Lung (tissue), 12 donors: ENCODE measurements around the gene NLRP9. TPM values are rescaled to one million over a fixed set of nuclear protein-coding genes. Genes with fewer than 3 reads are reported as not detected.

ENCODE experiments used
- ATAC-seq: fragments of 200-7000 bp; cut with Tn5 transposase; one replicate; pipeline ENCODE4 v1.9.1; 2020; ENCODE audit warnings: moderate number of reproducible peaks; ENCODE audit not compliant: insufficient read depth, low FRiP score
- DNase-seq, 3 donors: peaks; one replicate each; pipeline ENCODE4 v3.0.0-alpha.2; 2013 to 2017
- H3K27ac ChIP-seq, 2 donors: one replicate each; pipeline ENCODE4 v1.5.1; 2013; ENCODE audit warnings: mild to moderate bottlenecking in 2 of 2, moderate library complexity in 2 of 2, control low read depth in 1 of 2, inconsistent platforms in 1 of 2, low read depth in 1 of 2, low read length in 1 of 2
- H3K27me3 ChIP-seq, 3 donors: one replicate each; pipeline ENCODE4 v1.5.1; 2013; ENCODE audit warnings: low read length in 2 of 3; ENCODE audit not compliant: control insufficient read depth in 3 of 3, insufficient read depth in 3 of 3
- H3K36me3 ChIP-seq, 4 donors: one replicate each; pipeline ENCODE4 v1.5.1; 2013; ENCODE audit warnings: low read length in 4 of 4, mild to moderate bottlenecking in 1 of 4, moderate library complexity in 1 of 4; ENCODE audit not compliant: control insufficient read depth in 4 of 4, insufficient read depth in 4 of 4
- H3K4me1 ChIP-seq, 5 donors: one replicate each; pipeline ENCODE4 v1.5.1; 2013; ENCODE audit warnings: low read length in 5 of 5, mild to moderate bottlenecking in 2 of 5, moderate library complexity in 1 of 5; ENCODE audit not compliant: control insufficient read depth in 5 of 5, insufficient read depth in 5 of 5
- H3K4me3 ChIP-seq: one replicate; pipeline ENCODE4 v1.5.1; 2013; ENCODE audit warnings: mild to moderate bottlenecking, control low read depth, moderate library complexity
- H3K9ac ChIP-seq, 2 donors: one replicate each; pipeline ENCODE4 v1.5.1; 2013; ENCODE audit warnings: low read length in 2 of 2, control low read depth in 1 of 2; ENCODE audit not compliant: insufficient read depth in 1 of 2
- H3K9me3 ChIP-seq, 4 donors: one replicate each; pipeline ENCODE4 v1.5.1; 2013; ENCODE audit warnings: low read length in 3 of 4, mild to moderate bottlenecking in 1 of 4, moderate library complexity in 1 of 4; ENCODE audit not compliant: control insufficient read depth in 4 of 4, insufficient read depth in 3 of 4
- WGBS, 2 donors: extraction: QIAGEN DNeasy Blood & Tissue Kit; methylation state at CpG; one replicate each; pipeline ENCODE4 v1.1.7; 2013; 5-methylcytosine and 5-hydroxymethylcytosine counted together
- polyA plus RNA-seq, 2 donors: library from polyadenylated mRNA; stranded (reverse); fragments of 200-250 nt; gene quantifications; one replicate each; pipeline ENCODE4 v1.2.1, GENCODE V29; 2013
- total RNA-seq, 2 donors: library from RNA; depleted of rRNA in 1 of 2; stranded (reverse); fragments of >200 nt in 1 of 2; gene quantifications; one replicate each; pipeline ENCODE4 v1.2.1, GENCODE V29; 2014 to 2021
- TF ChIP-seq, protein P1 (sequence below): IDR thresholded peaks from 2 replicates; pipeline ENCODE4 v1.5.1; 2012; ENCODE audit warnings: mild to moderate bottlenecking; ENCODE audit errors: control extremely low read depth, extremely low read depth
- donor health status: control.
- donor health status: control.
- donor health status: Bipolar disorder and iron deficiency.
- donor health status: healthy.
- donor health status: DM: yes; HTN: yes; CAD: no.

NLRP9 gene
- total and polyA plus RNA-seq, 4 donors: not detected

- TF ChIP-seq, protein P1, sequence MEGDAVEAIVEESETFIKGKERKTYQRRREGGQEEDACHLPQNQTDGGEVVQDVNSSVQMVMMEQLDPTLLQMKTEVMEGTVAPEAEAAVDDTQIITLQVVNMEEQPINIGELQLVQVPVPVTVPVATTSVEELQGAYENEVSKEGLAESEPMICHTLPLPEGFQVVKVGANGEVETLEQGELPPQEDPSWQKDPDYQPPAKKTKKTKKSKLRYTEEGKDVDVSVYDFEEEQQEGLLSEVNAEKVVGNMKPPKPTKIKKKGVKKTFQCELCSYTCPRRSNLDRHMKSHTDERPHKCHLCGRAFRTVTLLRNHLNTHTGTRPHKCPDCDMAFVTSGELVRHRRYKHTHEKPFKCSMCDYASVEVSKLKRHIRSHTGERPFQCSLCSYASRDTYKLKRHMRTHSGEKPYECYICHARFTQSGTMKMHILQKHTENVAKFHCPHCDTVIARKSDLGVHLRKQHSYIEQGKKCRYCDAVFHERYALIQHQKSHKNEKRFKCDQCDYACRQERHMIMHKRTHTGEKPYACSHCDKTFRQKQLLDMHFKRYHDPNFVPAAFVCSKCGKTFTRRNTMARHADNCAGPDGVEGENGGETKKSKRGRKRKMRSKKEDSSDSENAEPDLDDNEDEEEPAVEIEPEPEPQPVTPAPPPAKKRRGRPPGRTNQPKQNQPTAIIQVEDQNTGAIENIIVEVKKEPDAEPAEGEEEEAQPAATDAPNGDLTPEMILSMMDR: no peak
- Histone ChIP-seq H3K27ac (no peak overlapping the region), H3K4me3 (no peak overlapping the region), H3K9me3 (no peaks in the 10 kb centered on the region), H3K36me3 (peaks cover 19 to 64% (median 32%) of the 10 kb centered on the region in 4 donors), H3K4me1 (peaks cover 12 to 28% (median 19%) of the 10 kb centered on the region in 5 donors), H3K27me3 (no peaks in the 10 kb centered on the region), H3K9ac (no peak overlapping the region)
- ATAC-seq (no peak), DNase-seq (no peak)
- 85 to 94% methylated on average over 16 of the region's 16 CpGs for WGBS, 2 donors
These were observed 77.2 kb downstream of the NLRP9 start for GRCh38 chr19:55660991-55661390.

DNA sequence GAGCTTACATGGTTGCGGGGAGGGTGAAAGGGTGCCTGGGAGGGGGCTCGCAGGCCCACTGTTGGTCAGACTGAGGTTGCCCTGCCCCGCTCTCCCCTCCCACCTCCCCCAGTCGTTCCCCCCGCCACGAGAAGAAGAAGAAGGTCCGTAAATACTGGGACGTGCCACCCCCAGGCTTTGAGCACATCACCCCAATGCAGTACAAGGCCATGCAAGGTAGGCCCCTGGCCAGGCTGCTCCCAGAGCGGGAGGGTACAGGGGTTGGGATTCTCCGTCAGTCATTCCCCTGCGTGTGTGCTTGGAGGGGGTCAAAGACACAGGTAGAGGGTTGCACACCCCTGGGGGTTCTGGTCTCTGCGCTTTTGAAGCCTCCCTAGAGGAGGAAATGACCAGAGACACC, 77.8 kb downstream of the NLRP9 start:
- Histone ChIP-seq H3K4me3 (no peak overlapping the region), H3K27ac (no peak overlapping the region), H3K9me3 (no peaks in the 10 kb centered on the region), H3K4me1 (peaks cover 13 to 31% (median 20%) of the 10 kb centered on the region in 5 donors), H3K27me3 (no peaks in the 10 kb centered on the region), H3K9ac (no peak overlapping the region), H3K36me3 (peaks cover 19 to 60% (median 32%) of the 10 kb centered on the region in 4 donors)
- DNase-seq (no peak), ATAC-seq (no peak)
- TF ChIP-seq, protein P1: no peak
- 89 to 96% methylated on average over 12 of the region's 12 CpGs for WGBS, 2 donors

- Histone ChIP-seq H3K36me3 (peaks cover 19 to 57% (median 31%) of the 10 kb centered on the region in 4 donors), H3K27ac (no peak overlapping the region), H3K9ac (no peak overlapping the region), H3K4me1 (peaks cover 13 to 31% (median 20%) of the 10 kb centered on the region in 5 donors), H3K9me3 (no peaks in the 10 kb centered on the region), H3K27me3 (no peaks in the 10 kb centered on the region), H3K4me3 (no peak overlapping the region)
- TF ChIP-seq, protein P1: no peak
- 61 to 65% methylated on average over 9 of the region's 9 CpGs for WGBS, 2 donors
- ATAC-seq: no peak
- no peak for DNase-seq
These were observed 78.4 kb downstream of the NLRP9 start for GRCh38 chr19:55659822-55660221.
